WERI-Rb-1 (cell line): Measurements from ENCODE around the gene ABHD17A.

ENCODE experiments used
- DNase-seq: peaks from one replicate; pipeline ENCODE4 v3.0.0-alpha.2; 2020
- H3K27ac ChIP-seq: fragments of 250-450 bp; sonication (Bioruptor Pico); 2 replicates; pipeline ENCODE4 v1.5.1; 2020; ENCODE audit warnings: mild to moderate bottlenecking, moderate library complexity
- H3K27me3 ChIP-seq: fragments of 250-450 bp; sonication (Bioruptor Pico); 2 replicates; pipeline ENCODE4 v1.5.1; 2021; ENCODE audit warnings: mild to moderate bottlenecking, low read depth, moderate library complexity; ENCODE audit not compliant: insufficient read depth, severe bottlenecking
- H3K36me3 ChIP-seq: fragments of 250-450 bp; sonication (Bioruptor Pico); 2 replicates; pipeline ENCODE4 v1.5.1; 2020; ENCODE audit warnings: mild to moderate bottlenecking, moderate library complexity
- H3K4me3 ChIP-seq: 2 replicates; pipeline ENCODE4 v1.5.1; 2011; ENCODE audit warnings: low read depth, mild to moderate bottlenecking, control low read depth, low read length
- H3K9me3 ChIP-seq: fragments of 250-450 bp; sonication (Bioruptor Pico); 2 replicates; pipeline ENCODE4 v1.5.1; 2021; ENCODE audit warnings: mild to moderate bottlenecking, moderate library complexity; ENCODE audit not compliant: severe bottlenecking
- CTCF ChIP-seq: IDR thresholded peaks from 2 replicates; pipeline ENCODE4 v1.5.1; 2011; ENCODE audit warnings: low read depth, mild to moderate bottlenecking, control low read depth, inconsistent platforms, low read length

ABHD17A gene

GRCh38 chr19:1913781-1914577 lies 28.7 kb upstream of the ABHD17A start:
- Histone ChIP-seq H3K9me3 (peaks cover 3% of the 10 kb centered on the region), H3K4me3 (no peak overlapping the region), H3K27me3 (no peaks in the 10 kb centered on the region), H3K27ac (no peak overlapping the region), H3K36me3 (peaks cover 57% of the 10 kb centered on the region)
- no peak for TF ChIP-seq CTCF
- no peak for DNase-seq

GRCh38 chr19:1912760-1913505 lies 27.6 kb upstream of the ABHD17A start:
- Histone ChIP-seq H3K27me3 (no peaks in the 10 kb centered on the region), H3K27ac (no peak overlapping the region), H3K9me3 (peaks cover 3% of the 10 kb centered on the region), H3K36me3 (peaks cover 58% of the 10 kb centered on the region), H3K4me3 (no peak overlapping the region)
- no peak for TF ChIP-seq CTCF
- no peak for DNase-seq

GRCh38 chr19:1911995-1912394 lies 26.7 kb upstream of the ABHD17A start:
- DNase-seq: no peak
- Histone ChIP-seq H3K27ac (no peak overlapping the region), H3K9me3 (peaks cover 3% of the 10 kb centered on the region), H3K27me3 (no peaks in the 10 kb centered on the region), H3K36me3 (peaks cover 54% of the 10 kb centered on the region), H3K4me3 (no peak overlapping the region)
- TF ChIP-seq CTCF: no peak

DNA sequence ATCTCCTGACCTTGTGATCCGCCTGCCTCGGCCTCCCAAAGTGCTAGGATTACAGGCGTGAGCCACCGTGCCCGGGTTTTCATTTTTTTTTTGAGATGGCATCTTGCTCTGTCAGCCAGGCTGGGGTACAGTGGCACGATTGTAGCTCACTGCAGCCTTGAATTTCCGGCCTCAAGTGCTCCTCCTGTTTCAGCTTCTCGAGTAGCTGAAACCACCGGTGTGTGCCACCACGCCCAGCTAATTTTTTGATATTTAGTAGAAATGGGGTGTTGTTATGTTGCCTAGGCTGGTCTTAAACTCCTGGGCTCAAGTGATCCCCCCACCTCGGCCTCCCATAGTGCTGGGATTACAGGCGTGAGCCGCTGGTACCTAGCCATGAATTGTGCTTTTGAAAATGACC lies 25.8 kb upstream of the ABHD17A start:
- Histone ChIP-seq H3K27me3 (no peaks in the 10 kb centered on the region), H3K9me3 (peaks cover 3% of the 10 kb centered on the region), H3K4me3 (no peak overlapping the region), H3K36me3 (peaks cover 60% of the 10 kb centered on the region), H3K27ac (no peak overlapping the region)
- no peak for DNase-seq
- TF ChIP-seq CTCF: no peak

GRCh38 chr19:1910177-1910576 lies 24.9 kb upstream of the ABHD17A start:
- no peak for DNase-seq
- Histone ChIP-seq H3K27ac (no peak overlapping the region), H3K4me3 (no peak overlapping the region), H3K9me3 (peaks cover 3% of the 10 kb centered on the region), H3K27me3 (no peaks in the 10 kb centered on the region), H3K36me3 (peaks cover 64% of the 10 kb centered on the region)
- no peak for TF ChIP-seq CTCF
